ENCODE data around the gene KNOP1. TPM values are rescaled to one million over a fixed set of nuclear protein-coding genes. Genes with fewer than 3 reads are reported as not detected.

The KNOP1 gene
- total and polyA plus RNA-seq, 2 donors (not counting 3 experiments of a cell fraction or from before 2014, with no cell fraction given): 6.7 to 33.5 TPM

- dilution Hi-C loops (cut with MboI; ENCODE audit: extremely low pct_ligation_motif_present, low sequenced_read_pairs) (no loop called here), intact Hi-C loops (cut with micrococcal nuclease) (no loop called here)
- Histone ChIP-seq H3K4me1 (ENCODE audit: control insufficient read depth, extremely low read depth, insufficient read depth, low read length) (no peaks in the 10 kb centered on the region), H3K4me2 (ENCODE audit: insufficient read depth, low read length) (no peak overlapping the region), H2AFZ (ENCODE audit: low read depth, low read length) (no peak overlapping the region), H3K4me3 (replicated peaks in 1 of 3; ENCODE audit: insufficient read depth in 1 of 3, low read depth in 1 of 3, low read length in 3 of 3) (no peak overlapping the region), H3K36me3 (ENCODE audit: control insufficient read depth in 2 of 2, extremely low read depth in 1 of 2, insufficient read depth in 2 of 2, low read length in 2 of 2) (no peaks in the 10 kb centered on the region), H3K9me1 (replicated peaks; ENCODE audit: control insufficient read depth, extremely low read depth, insufficient read depth, low read length) (no peaks in the 10 kb centered on the region), H4K20me1 (replicated peaks; ENCODE audit: control insufficient read depth, extremely low read depth, insufficient read depth, low read length) (no peaks in the 10 kb centered on the region), H3K79me2 (ENCODE audit: control insufficient read depth, insufficient read depth, low read length) (no peaks in the 10 kb centered on the region), H3K9ac (replicated peaks; ENCODE audit: extremely low read depth, insufficient read depth, low read length) (no peak overlapping the region), H3K27me3 (ENCODE audit: control insufficient read depth in 2 of 2, insufficient read depth in 2 of 2, low read length in 2 of 2) (no peaks in the 10 kb centered on the region), H3K27ac (ENCODE audit: insufficient read depth, low read depth, low read length) (no peak overlapping the region), H3K9me3 (replicated peaks; ENCODE audit: control insufficient read depth, insufficient read depth, low read length) (no peaks in the 10 kb centered on the region)
- no peak for FAIRE-seq
- DNase-seq (ENCODE audit: low read depth, low spot score): no peak
- no peak for TF ChIP-seq CTCF (IDR thresholded peaks at IDR 0.05; ENCODE audit: extremely low read depth in 1 of 2, insufficient read depth in 1 of 2, low read depth in 1 of 2, low read length in 2 of 2)
- no peak for TF ChIP-seq POLR2A (IDR thresholded peaks at IDR 0.05; ENCODE audit: low read depth, low read length)
- TF ChIP-seq MAX (IDR thresholded peaks at IDR 0.05; ENCODE audit: insufficient read depth, insufficient read length): no peak
- TF ChIP-seq FOS (IDR thresholded peaks at IDR 0.05; ENCODE audit: borderline replicate concordance, insufficient read depth, low read length): no peak
- TF ChIP-seq GATA2 (IDR thresholded peaks at IDR 0.05; ENCODE audit: insufficient read depth, insufficient read length, low read depth, low read length): no peak
- ChIA-PET POLR2A (no interaction called here), CTCF (interaction anchor here (0.8 to 1.8 kb wide), 3 partner anchors 31 to 149 kb away, joined by 3 to 4 read pairs (median 3); partner anchors contain the start of gene GPRC5B)
- no TSS peak for BruUV-seq (replicated peaks)
Observed at GRCh38 chr16:19735074-19735867, 17.2 kb upstream of the KNOP1 start.

Data from endothelial cell of umbilical vein (primary cell).